ENCODE results near the gene TES. TPM values are rescaled to one million over a fixed set of nuclear protein-coding genes. Genes with fewer than 3 reads are reported as not detected.

TES gene
- total and polyA plus RNA-seq, 2 of the 8 experiments (the other 6 are each of a cell fraction or from before 2014, with no cell fraction given) = 18.2 to 36.3 TPM

DNA sequence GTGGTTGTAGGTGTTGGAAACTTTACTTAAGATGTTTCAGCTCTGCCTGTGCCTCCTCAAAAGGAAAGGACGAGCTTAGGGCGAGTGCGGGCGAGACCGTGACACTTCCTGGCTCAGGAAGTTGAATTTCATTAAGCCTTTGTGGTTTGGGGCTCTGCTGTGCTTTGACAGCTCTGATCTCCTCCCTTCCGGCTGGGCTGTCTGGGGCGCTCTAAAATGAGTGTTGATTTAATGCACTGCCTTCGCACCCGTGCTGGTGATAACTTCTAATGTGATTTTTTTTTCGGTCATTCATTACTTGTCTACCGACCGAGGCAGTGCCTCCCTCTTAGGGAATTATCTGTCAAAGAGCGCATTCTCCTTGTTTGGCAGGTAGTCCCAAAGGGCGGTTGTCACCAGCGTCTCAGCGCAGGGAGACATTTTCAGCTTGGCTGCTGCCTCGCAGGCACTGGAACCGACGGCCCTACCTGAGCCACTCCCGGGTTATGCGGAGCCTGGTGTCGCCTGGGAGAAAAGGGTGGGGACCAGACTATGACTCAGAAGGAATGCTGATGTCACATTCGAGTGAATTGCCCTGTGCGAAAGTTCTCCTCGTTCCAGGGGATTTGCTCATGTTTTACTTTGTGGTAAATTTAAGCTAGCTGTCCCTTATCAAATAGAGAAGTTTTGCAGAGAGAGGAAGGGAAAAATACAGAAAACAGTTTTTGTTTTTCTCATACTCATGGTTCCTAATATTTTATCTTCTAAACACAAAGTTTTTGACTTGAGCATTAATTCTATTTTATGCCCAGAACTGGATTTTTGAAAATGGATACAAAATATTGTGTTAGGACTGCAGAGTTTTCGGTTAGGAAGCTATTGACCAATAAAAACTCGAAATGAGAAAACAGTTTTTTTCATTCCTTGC is 920 bp downstream of the TES start (continued):
- TF ChIP-seq CTCF (IDR thresholded peaks at IDR 0.05; ENCODE audit: control extremely low read depth in 1 of 3, insufficient read depth in 1 of 3, low read depth in 1 of 3, low read length in 3 of 3) = no peak
- TF ChIP-seq POLR2A (IDR thresholded peaks at IDR 0.05; ENCODE audit: control extremely low read depth in 1 of 2, low read depth in 2 of 2, low read length in 2 of 2) = peak in 1 of 2 experiments; percentile 52; a peak in 1 of 3 replicates
- TF ChIP-seq TEAD4 (IDR thresholded peaks at IDR 0.05; ENCODE audit: low read depth, low read length) = 0 out of 2 replicates have a peak, but pooled peaks have one; percentile 11
- TF ChIP-seq TAF1 (IDR thresholded peaks at IDR 0.05; ENCODE audit: low read depth, low read length) = peak; percentile 56; the same call in 1 of the 2 replicates
- TF ChIP-seq SIN3A (conservative IDR thresholded peaks at IDR 0.05 in 1 of 2, IDR thresholded peaks at IDR 0.05 in 1 of 2; ENCODE audit: low read depth in 1 of 2, low read length in 2 of 2) = peak; percentile 10 to 91; a peak in 3 of 4 replicates
- TF ChIP-seq FOSL1 (IDR thresholded peaks at IDR 0.05; ENCODE audit: insufficient read depth, low read depth, low read length) = no peak
- TF ChIP-seq, protein P1, sequence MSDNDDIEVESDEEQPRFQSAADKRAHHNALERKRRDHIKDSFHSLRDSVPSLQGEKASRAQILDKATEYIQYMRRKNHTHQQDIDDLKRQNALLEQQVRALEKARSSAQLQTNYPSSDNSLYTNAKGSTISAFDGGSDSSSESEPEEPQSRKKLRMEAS (IDR thresholded peaks at IDR 0.05) = peak; percentile 23; the same call in 1 of the 2 replicates
- TF ChIP-seq CTBP2 (IDR thresholded peaks at IDR 0.05; ENCODE audit: borderline replicate concordance, insufficient read depth, insufficient read length, low read length) = peak; percentile 84
